Bone marrow (tissue), 2 donors: Measurements from ENCODE around the gene RBM25.
A peak's percentile ranks its signal among the peaks of the same experiment; 100 is the strongest.
"Not testable (repeated sequence)": the region's sequence is repeated elsewhere in the genome, so short reads cannot be mapped to it uniquely, and the experiment has no call there.

Experiments
- DNase-seq, 2 donors: peaks; one replicate each; lab custom pipeline; 2025; lab: John Stamatoyannopoulos, UW

Gene RBM25

DNA sequence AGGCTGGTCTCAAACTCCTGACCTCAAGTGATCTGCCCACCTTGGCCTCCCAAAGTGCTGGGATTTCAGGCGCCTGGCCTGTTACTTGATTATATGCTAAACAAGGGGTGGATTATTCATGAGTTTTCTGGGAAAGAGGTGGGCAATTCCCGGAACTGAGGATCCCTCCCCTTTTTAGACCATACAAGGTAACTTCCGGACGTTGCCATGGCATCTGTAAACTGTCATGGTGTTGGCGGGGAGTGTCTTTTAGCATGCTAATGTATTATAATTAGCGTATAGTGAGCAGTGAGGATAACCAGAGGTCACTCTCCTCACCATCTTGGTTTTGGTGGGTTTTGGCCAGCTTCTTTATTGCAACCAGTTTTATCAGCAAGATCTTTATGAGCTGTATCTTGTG is 111.5 kb downstream of the RBM25 start:
- not testable (repeated sequence) for DNase-seq

DNA sequence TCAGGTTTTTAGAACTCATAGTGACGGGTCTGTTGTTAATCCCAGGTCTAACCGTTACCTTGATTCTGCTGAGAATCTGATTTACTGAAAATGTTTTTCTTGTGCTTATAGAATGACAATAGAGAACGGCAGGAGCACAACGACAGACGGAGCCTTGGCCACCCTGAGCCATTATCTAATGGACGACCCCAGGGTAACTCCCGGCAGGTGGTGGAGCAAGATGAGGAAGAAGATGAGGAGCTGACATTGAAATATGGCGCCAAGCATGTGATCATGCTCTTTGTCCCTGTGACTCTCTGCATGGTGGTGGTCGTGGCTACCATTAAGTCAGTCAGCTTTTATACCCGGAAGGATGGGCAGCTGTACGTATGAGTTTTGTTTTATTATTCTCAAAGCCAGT is 112.4 kb downstream of the RBM25 start:
- DNase-seq: no peak

DNA sequence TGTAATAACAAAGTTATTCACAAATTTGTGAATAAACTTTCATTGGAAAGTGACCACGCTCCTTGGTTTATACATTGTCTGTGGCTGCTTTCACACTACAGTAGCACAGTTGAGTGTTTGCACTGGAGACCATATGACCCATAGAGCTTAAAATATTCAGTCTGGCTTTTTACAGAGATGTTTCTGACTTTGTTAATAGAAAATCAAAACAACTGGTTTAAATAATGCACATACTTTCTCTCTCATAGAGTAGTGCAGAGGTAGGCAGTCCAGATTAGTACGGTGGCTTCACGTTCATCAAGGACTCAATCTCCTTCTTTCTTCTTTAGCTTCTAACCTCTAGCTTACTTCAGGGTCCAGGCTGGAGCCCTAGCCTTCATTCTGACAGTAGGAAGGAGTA is 114.2 kb downstream of the RBM25 start:
- no peak for DNase-seq

DNA sequence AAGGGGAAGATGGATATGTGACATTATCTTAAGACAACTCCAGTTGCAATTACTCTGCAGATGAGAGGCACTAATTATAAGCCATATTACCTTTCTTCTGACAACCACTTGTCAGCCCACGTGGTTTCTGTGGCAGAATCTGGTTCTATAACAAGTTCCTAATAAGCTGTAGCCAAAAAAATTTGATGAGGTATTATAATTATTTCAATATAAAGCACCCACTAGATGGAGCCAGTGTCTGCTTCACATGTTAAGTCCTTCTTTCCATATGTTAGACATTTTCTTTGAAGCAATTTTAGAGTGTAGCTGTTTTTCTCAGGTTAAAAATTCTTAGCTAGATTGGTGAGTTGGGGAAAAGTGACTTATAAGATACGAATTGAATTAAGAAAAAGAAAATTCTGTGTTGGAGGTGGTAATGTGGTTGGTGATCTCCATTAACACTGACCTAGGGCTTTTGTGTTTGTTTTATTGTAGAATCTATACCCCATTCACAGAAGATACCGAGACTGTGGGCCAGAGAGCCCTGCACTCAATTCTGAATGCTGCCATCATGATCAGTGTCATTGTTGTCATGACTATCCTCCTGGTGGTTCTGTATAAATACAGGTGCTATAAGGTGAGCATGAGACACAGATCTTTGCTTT is 114.9 kb downstream of the RBM25 start:
- DNase-seq: peak in 1 of 2 donors; percentile 5
